GM10266 (cell line): ENCODE measurements around the gene ADAMTS6.

Experiments used
- DNase-seq: peaks from one replicate; pipeline ENCODE4 v3.0.0; 2012; ENCODE audit errors: extremely low spot score
- TF ChIP-seq, protein P1 (sequence below): IDR thresholded peaks from 2 replicates; pipeline ENCODE4 v1.5.1; 2012; ENCODE audit warnings: mild to moderate bottlenecking, low read depth; ENCODE audit not compliant: control insufficient read depth, insufficient read depth; ENCODE audit errors: missing control alignments

ADAMTS6 gene

DNA sequence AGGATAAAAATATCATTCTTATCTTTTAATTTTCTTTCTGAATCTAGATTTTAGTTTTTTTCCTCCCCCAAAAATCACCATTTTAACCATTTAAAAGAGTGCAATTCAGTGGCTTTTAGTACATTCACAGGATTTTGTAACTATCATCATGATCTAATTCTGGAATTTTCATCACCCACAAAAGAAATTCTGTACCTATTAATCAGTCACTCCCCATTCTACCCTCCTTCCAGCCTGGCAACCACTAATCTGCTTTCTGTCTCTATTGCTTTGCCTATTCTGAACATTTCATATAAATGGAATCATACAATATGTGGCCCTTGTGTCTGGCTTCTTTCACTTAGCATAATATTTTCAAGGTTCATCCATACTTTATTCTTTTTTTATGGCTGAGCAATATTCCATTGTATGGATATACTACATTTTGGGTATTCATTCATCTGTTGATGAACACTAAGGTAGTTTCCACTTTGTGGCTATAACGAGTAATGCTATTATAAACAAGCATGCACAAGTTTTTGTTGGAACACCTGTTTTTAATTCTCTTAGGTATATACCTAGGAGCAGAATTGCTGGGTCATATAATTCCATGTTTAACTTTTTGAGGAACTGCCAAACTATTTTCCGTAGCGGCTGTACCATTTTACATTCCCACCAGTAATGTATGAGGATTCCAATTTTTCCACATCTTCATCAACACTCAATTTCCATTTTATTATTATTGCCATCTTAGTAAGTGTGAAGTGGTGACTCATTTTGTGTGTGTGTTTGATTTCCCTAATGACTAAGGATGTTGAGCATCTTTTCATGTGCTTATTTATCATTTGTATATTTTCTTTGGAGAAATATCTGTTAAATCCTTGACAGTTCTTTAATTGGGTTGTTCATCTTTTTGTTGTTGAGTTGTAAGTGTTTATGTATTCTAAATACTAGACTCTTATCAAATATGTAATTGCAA is 372.7 kb downstream of the ADAMTS6 start:
- TF ChIP-seq, protein P1, sequence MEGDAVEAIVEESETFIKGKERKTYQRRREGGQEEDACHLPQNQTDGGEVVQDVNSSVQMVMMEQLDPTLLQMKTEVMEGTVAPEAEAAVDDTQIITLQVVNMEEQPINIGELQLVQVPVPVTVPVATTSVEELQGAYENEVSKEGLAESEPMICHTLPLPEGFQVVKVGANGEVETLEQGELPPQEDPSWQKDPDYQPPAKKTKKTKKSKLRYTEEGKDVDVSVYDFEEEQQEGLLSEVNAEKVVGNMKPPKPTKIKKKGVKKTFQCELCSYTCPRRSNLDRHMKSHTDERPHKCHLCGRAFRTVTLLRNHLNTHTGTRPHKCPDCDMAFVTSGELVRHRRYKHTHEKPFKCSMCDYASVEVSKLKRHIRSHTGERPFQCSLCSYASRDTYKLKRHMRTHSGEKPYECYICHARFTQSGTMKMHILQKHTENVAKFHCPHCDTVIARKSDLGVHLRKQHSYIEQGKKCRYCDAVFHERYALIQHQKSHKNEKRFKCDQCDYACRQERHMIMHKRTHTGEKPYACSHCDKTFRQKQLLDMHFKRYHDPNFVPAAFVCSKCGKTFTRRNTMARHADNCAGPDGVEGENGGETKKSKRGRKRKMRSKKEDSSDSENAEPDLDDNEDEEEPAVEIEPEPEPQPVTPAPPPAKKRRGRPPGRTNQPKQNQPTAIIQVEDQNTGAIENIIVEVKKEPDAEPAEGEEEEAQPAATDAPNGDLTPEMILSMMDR = no peak

DNA sequence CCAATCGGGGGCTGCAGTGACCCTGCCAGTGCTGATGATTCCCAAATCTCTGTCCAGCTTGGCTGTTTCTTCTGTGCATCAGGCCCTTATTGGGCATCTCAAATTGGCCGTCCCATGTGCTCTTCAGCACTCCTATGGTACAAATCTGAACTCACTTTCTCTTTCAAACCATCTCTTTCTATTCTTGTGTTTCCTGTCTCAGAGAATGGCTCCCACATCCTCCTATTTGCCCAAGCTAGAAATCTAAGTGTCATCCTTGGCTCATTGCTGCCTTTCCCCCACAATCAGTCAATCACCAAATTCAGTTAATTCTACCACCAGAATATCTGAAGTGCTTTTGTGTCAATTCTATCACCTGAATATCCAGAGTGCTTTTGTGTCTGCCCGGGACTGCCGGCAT is 376.4 kb downstream of the ADAMTS6 start:
- peak; percentile 43 for DNase-seq
- TF ChIP-seq, protein P1 = no peak

More for the DNA sequence above, 372.7 kb downstream of the ADAMTS6 start:
- DNase-seq = no peak

DNA sequence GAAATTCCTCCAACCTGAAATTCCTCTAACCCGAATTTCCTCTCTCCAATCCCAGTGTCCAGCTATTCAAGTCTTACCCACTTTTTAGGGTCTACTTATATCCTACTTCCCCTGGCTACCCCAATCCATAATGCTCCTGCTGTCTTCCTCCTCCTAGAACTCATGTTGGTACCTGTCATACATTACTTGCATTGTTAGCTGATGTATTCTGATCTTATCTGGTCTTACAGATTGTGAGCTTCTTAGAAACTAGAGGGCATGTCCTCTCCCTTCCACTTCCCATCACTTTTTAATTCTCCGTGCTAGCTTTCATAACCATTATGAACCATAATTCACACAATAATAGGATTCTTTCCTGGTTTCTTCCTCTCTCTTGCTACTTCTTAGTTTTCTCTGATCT is 376.9 kb downstream of the ADAMTS6 start:
- no peak for DNase-seq
- TF ChIP-seq, protein P1 = no peak

DNA sequence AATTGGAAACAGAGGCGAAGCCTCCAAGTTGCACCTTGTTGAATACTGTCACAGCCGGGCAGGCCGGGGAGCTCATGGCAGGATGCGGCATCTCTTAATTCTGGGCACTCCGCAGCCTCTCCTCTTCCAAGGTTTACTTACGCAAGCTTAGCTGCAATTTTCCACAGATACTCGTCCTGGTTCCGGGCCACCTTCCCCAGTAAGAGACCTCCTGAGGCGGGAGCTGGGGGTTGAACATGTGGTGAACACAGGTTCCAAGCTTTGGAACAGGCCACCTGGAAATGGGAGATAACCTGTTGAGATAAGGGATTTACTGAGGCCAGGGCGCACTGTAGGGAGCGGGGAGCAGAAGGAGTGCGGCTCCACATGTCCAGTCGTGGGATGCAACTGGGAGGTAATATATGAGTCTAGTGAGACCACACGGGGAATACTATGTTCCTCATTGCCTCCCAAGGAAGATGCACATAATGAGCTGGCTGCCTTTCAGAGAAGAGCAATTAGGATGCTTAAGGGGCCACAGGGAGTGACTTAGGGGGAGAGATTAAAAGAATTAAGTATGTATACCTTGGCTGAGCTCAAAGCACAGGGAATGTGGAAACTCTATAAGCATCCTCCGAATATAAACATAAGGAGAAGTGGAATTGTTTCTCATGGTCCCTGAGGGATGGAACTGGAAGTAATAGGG is 377.8 kb downstream of the ADAMTS6 start:
- no peak for DNase-seq
- TF ChIP-seq, protein P1 = no peak

DNA sequence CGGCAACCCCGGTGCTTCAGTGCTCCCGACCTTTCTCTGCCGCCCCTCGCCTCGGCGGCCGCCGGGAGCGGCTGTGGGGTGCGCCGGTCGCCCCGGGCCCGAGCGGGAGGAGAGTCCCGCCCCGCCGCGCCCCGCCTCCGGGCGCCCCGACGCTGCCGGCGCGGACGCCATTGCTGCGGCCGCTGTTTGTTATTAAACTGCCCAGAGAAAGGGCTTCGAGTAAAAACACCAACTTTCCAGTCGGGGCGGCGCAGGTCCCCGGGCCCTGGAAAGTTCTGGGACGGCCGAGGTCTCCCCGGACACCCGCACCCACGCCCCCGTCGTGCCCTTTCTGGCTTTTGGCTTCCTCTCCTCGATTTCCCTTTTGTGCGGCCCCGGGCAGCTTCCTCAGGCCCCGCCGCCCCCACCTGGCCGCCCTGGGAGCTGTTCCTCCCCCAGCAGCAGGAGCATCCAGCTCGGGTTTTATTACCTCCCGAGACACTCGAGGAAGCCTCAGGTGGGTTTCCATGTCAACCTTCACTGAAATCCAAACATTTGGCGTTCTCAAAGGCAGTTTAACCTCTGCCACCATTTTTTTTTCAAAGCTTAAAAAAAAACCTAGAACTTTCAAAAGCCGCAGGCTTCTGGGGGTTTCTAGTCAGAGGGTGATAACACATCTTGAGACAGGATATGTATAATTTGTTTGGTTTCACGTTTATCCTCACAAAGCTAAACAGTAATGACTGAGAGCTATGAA is 378.6 kb downstream of the ADAMTS6 start:
- DNase-seq = peak; percentile 69
- TF ChIP-seq, protein P1 = peak; percentile 26

DNA sequence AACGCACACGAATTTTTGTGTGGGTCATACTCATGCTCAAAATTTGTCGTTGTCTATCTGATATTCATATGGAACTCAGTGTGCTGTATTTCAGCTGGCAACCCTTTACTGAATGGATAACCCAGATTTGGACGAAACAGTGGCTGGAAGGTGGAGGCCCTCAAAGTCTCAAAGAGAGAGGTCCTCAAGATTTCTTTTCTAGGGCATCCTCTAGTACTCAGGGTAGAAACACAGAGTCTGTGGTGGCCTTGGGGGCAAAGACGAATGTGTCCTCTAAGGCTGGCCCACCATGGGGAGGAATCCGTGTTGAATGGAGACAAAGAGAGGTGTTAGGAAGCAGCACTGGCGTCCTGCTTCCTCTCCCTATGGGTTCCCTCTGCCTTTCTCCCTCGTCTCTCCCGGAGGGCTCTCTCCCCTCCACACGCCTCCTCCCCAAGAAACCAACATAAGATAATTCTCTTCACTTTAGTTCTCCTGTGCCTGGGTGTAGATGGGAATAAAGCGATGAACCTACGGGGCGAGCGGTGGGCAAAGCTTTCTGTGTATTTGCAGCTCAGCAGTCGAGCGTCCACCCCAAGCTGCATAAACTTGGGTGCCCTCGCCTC is 379.2 kb downstream of the ADAMTS6 start:
- DNase-seq = peak; percentile 32
- TF ChIP-seq, protein P1 = no peak
